Panc1 (cell line): ENCODE data around the gene GIPC3. TPM values are rescaled to one million over a fixed set of nuclear protein-coding genes. Genes with fewer than 3 reads are reported as not detected.

Experiments used
- ATAC-seq: fragments of 200-7000 bp; cut with Tn5 transposase; 2 replicates; pipeline ENCODE4 v1.9.1; 2020; ENCODE audit warnings: mild to moderate bottlenecking, moderate library complexity
- BruUV-seq: library from RNA; stranded (reverse); fragments of 400-500 nt; replicated peaks from 2 replicates; lab custom pipeline; 2021; lab: Mats Ljungman, UMichigan
- CTCF ChIA-PET: fragments of 300-600 bp; sonication (Branson Sonifier 250); formaldehyde crosslinking; loops from one replicate; lab custom pipeline; 2022; ENCODE audit warnings: antibody characterized with exemption; lab: Charles Lee
- POLR2A ChIA-PET: fragments of 300-600 bp; sonication (Branson Sonifier 250); formaldehyde crosslinking; loops from one replicate; lab custom pipeline; 2022; ENCODE audit warnings: antibody characterized with exemption; lab: Charles Lee
- DNase-seq: peaks from one replicate; pipeline ENCODE4 v3.0.0-alpha.2; 2010; ENCODE audit warnings: low read depth, low spot score
- H3K27ac ChIP-seq: 2 replicates; pipeline ENCODE4 v1.5.1; 2011; ENCODE audit warnings: mild to moderate bottlenecking, low read length, inconsistent platforms
- H3K27me3 ChIP-seq: fragments of 200-500 bp; sonication (Bioruptor generic); 2 replicates; pipeline ENCODE4 v1.6.0; 2014; ENCODE audit warnings: low read length, inconsistent platforms; ENCODE audit not compliant: control insufficient read depth, insufficient read depth
- H3K36me3 ChIP-seq: fragments of 200-500 bp; sonication (Bioruptor generic); 2 replicates; pipeline ENCODE4 v1.5.1; 2014; ENCODE audit warnings: inconsistent platforms, mild to moderate bottlenecking, low read length, moderate library complexity; ENCODE audit not compliant: control insufficient read depth, insufficient read depth
- H3K4me1 ChIP-seq: 2 replicates; pipeline ENCODE4 v1.5.1; 2011; ENCODE audit warnings: inconsistent platforms, mild to moderate bottlenecking, low read length, moderate library complexity; ENCODE audit not compliant: control insufficient read depth, insufficient read depth
- H3K4me3 ChIP-seq, 2 experiments: 2 replicates each; pipeline ENCODE4 v1.5.1; 2011 to 2012; ENCODE audit warnings: low read depth in 2 of 2, low read length in 2 of 2, mild to moderate bottlenecking in 2 of 2, inconsistent platforms in 1 of 2, moderate library complexity in 1 of 2
- H3K9me3 ChIP-seq: fragments of 200-500 bp; sonication (Bioruptor generic); 2 replicates; pipeline ENCODE4 v1.5.1; 2014; ENCODE audit warnings: low read depth, mild to moderate bottlenecking, inconsistent platforms, low read length, moderate library complexity; ENCODE audit not compliant: control insufficient read depth, insufficient read depth
- CTCF ChIP-seq: fragments of 450-650 bp; IDR thresholded peaks from 2 replicates; pipeline ENCODE4 v1.5.1; 2017; ENCODE audit warnings: mild to moderate bottlenecking
- POLR2AphosphoS5 ChIP-seq: IDR thresholded peaks from 2 replicates; pipeline ENCODE4 v1.6.1; 2012; ENCODE audit warnings: mild to moderate bottlenecking, low read depth, low read length, moderate library complexity
- REST ChIP-seq, 2 experiments: IDR thresholded peaks; 2 replicates each; pipeline ENCODE4 v1.6.1; 2011 to 2012; ENCODE audit warnings: low read depth in 2 of 2, control low read depth in 1 of 2, low read length in 1 of 2, mild to moderate bottlenecking in 1 of 2, moderate library complexity in 1 of 2; ENCODE audit not compliant: insufficient read depth in 1 of 2
- SIN3A ChIP-seq: IDR thresholded peaks from 2 replicates; pipeline ENCODE4 v1.6.1; 2012; ENCODE audit warnings: low read depth, mild to moderate bottlenecking, low read length, moderate library complexity, borderline replicate concordance; ENCODE audit not compliant: insufficient read depth
- TCF7L2 ChIP-seq: IDR thresholded peaks from 2 replicates; pipeline ENCODE4 v1.6.1; 2011; ENCODE audit warnings: mild to moderate bottlenecking, low read depth, low read length, inconsistent platforms
- in situ Hi-C: cut with HindIII; loops from 2 replicates; pipeline ENCODE4 v1.10.0; 2016; ENCODE audit warnings: low sequenced_read_pairs, low pct_unique_long_range_greater_than_20kb
- intact Hi-C: fragments of 100-400 bp; cut with micrococcal nuclease; formaldehyde crosslinking; loops from one replicate; pipeline ENCODE4 v1.10.0; 2022; ENCODE audit not compliant: unreplicated experiment
- total RNA-seq: library from RNA; stranded (reverse); gene quantifications from one replicate; pipeline ENCODE4 v1.2.1, GENCODE V29; 2021; ENCODE audit not compliant: unreplicated experiment

GIPC3 gene
- total RNA-seq, 1 experiment from 2014 or later: 0.92 TPM

DNA sequence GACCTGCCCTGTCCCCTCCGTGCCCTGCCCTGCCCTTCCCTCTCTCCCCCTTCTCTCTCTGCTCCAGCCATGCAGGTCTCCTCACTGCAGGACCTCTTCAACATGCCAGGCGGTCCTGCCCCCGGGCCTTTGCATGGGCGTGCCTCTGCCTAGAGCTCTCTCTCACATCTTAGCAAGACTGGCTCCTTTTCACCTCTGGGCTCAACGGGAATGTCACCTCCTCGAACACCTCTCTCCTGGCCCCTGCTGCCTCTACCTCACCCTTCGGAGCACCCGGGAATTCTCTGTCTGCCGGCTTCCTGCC lies 33.5 kb upstream of the GIPC3 start:
- POLR2A ChIA-PET: no interaction called here
- in situ Hi-C loops: no loop called here

GRCh38 chr19:3554254-3555083 lies 30.8 kb upstream of the GIPC3 start:
- ATAC-seq (no peak), DNase-seq (no peak)
- ChIA-PET POLR2A (interaction anchor here (0.5 kb wide), 1 partner anchor 15 kb away, joined by 7 read pairs; no protein-coding TSS in a partner anchor), CTCF (no interaction called here)
- Histone ChIP-seq H3K4me3 (no peak overlapping the region), H3K36me3 (no peaks in the 10 kb centered on the region; the same call in 1 of the 2 replicates), H3K27me3 (no peaks in the 10 kb centered on the region), H3K4me1 (peaks cover 11% of the 10 kb centered on the region), H3K27ac (no peak overlapping the region), H3K9me3 (no peaks in the 10 kb centered on the region)
- intact Hi-C loops (no loop called here), in situ Hi-C loops (no loop called here)
- BruUV-seq: TSS peak; percentile 92
- TF ChIP-seq TCF7L2 (no peak), POLR2AphosphoS5 (no peak), CTCF (no peak), REST (IDR thresholded peaks at IDR 0.05; ENCODE audit: insufficient read depth in 1 of 2, low read depth in 2 of 2, low read length in 1 of 2) (no peak), SIN3A (no peak)

More for the DNA sequence above, 33.5 kb upstream of the GIPC3 start:
- H3K27me3 ChIP-seq: no peaks in the 10 kb centered on the region
- H3K4me3 ChIP-seq: no peak overlapping the region
- intact Hi-C loops: no loop called here
- DNase-seq (no peak), ATAC-seq (no peak)
- no peak overlapping the region for H3K27ac ChIP-seq
- no TSS peak for BruUV-seq
- CTCF ChIA-PET: no interaction called here
- H3K36me3 ChIP-seq: no peaks in the 10 kb centered on the region; the same call in 1 of the 2 replicates
- H3K9me3 ChIP-seq: no peaks in the 10 kb centered on the region
- no peak for TF ChIP-seq POLR2AphosphoS5
- no peak for TF ChIP-seq TCF7L2
- no peak for TF ChIP-seq REST (IDR thresholded peaks at IDR 0.05; ENCODE audit: insufficient read depth in 1 of 2, low read depth in 2 of 2, low read length in 1 of 2)
- TF ChIP-seq SIN3A: no peak
- no peak for TF ChIP-seq CTCF
- peaks cover 7% of the 10 kb centered on the region for H3K4me1 ChIP-seq
